GM19035 (cell line): ENCODE data around the gene ZDHHC15.
"Not testable (repeated sequence)": the region's sequence is repeated elsewhere in the genome, so short reads cannot be mapped to it uniquely, and the experiment has no call there.

ENCODE experiments used
- ATAC-seq: cut with Tn5 transposase; IDR thresholded peaks from one replicate; pipeline ENCODE4 v1.9.1; 2021; ENCODE audit not compliant: unreplicated experiment

The ZDHHC15 gene

GRCh38 chrX:75522565-75523431 is at the start of gene ZDHHC15:
Gene ZDHHC15 (minus strand): TSS chrX:75523037. CDS start chrX:75523024, 13 bp downstream.
- peak; percentile 55 for ATAC-seq

DNA sequence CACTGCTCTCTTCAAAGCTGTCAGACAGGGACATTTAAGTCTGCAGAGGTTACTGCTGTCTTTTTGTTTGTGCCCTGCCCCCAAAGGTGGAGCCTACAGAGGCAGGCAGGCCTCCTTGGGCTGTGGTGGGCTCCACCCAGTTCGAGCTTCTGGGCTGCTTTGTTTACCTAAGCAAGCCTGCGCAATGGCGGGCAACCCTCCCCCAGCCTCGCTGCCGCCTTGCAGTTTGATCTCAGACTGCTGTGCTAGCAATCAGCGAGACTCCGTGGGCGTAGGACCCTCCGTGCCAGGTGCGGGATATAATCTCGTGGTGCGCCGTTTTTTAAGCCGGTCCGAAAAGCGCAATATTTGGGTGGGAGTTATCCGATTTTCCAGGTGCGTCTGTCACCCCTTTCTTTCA is 37.7 kb upstream of the ZDHHC15 start:
- not testable (repeated sequence) for ATAC-seq

DNA sequence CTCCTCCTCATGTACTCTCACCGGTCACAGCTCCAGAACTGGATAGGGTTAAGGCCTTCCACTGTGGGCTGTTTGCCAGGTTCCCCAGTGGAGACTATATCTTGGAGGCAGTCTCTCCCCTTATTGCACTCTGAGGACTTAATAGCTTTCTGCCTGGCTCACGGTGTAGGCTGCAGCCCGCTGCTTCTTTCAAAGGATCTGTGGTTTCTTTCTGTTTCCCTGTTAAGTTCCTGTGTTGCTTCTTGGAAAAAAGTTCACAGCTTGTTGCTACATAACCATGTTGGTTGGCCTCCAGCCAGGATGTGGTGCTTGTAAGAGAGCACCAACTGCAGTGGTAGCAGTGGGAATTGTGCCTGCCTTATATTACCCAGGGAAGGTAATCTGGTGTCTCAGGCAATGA is 24.9 kb upstream of the ZDHHC15 start:
- ATAC-seq: no peak

DNA sequence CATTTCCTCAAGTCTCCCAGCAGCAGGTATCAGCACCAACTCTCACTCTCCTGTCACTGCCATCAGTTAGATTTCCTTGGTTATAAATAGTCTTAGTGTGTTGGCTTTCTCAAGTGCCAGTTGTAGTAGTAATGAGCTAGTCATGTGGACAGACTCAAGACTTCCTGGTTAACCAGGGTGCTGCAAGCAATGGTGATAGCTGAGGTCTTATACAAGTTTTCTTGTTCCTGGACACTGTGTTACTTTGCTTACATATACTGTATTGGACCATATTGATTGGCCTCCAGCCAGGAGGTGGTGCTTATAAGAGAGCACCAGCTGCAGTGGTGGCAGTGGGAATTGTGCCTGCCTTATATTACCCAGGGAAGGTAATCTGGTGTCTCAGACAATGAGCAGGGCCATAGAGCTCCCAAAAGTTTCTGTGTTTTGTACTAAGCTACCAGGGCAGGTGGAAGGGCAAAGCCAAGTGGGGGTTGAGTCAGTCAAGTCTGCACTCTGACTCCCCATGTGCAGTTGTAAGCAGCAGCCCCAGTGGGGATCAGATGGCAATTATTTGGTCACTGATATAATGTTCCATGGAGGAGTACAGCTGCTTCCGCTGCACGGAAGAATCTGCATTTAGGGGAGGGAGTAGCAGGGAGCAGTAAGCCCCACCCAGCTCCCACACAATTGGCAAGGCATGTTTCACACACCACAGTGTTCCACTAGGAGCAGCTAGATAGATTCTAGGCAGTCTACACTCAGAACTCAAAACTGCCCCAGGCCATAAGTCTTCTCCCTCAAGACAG is 24.1 kb upstream of the ZDHHC15 start:
- ATAC-seq: no peak

- no peak for ATAC-seq
Observed at GRCh38 chrX:75544786-75545185, 21.9 kb upstream of the ZDHHC15 start.

DNA sequence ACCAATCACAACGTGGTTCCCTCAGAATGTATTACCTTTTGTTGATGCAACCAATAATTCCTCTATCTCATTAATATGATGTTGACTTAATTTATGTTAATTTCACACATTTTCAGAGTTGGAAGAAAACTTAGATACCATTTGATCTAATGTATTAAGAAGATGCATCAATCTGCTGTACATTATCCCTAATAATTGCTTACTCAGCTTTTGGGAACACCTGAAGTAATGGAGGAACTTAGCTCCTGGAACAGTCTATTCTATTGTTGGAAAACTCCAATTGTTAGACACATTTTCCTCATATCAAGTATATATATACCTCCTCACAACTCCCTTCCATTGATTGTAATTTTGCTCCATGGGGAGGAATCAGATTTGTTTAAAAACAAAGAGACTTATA is 38.9 kb downstream of the ZDHHC15 start:
- ATAC-seq: no peak

DNA sequence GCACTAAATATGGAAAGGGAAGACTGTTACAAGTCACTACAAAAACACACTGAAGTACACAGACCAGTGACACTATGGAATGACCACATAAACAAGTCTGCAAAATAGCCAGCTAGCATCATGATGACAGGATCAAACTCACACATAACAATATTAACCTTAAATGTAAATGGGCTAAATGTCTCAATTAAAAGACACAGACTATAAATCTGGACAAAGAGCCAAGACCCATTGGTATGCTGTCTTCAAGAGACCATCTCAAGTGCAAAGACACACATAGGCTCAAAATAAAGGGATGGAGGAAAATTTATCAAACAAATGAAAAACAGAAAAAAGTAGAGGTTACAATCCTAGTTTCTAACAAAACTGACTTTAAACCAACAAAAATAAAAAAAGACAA is 61.1 kb downstream of the ZDHHC15 start:
- not testable (repeated sequence) for ATAC-seq

DNA sequence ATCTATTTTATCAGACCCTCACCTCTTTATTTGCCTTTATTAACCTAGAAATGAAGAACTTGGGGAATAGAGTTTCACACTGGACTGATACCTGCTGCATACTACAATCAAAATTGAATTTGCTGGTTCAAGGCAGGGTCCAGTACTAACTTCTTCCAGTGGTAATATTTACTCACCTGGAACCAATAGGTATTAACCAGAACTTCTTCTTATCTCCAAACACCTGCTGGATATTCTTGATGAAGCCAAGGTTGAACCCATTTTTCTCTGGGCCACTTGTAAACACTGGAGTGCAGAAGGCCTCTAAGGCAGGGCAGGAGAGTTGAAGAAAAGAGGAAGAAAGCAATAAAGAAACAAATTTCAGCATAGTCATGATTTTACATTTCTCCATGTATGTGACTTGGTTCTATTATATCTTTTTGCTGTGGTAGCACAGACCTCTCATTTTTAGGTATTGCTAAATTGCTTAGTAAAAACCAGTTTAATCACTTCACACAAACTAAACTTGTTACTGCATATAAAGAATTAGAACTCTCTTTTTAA is 101.1 kb downstream of the ZDHHC15 start:
- ATAC-seq: no peak

- ATAC-seq: not testable (repeated sequence)
Observed at GRCh38 chrX:75407153-75407552, 115.7 kb downstream of the ZDHHC15 start.

- no peak for ATAC-seq
Observed at GRCh38 chrX:75390470-75390869, 132.4 kb downstream of the ZDHHC15 start.

GRCh38 chrX:75369721-75370120 is 153.1 kb downstream of the ZDHHC15 start:
- no peak for ATAC-seq

DNA sequence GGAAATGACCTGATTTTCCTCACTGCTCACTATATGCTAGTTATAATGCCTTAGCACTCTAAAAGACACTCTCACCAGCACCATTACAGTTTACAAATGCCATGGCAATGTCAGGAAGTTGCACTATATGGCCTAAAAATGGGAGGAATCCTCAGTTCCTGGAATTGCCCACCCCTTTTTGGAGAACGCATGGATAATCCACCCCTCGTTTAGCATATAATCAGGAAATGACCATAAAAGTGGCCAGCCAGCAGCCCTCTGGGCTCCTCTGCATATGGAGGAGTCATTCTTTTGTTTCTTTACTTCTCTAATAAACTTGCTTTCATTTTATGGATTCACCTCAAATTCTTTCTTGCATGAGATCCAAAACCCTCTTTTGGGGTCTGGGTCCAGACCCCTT is 156.0 kb downstream of the ZDHHC15 start:
- no peak for ATAC-seq

DNA sequence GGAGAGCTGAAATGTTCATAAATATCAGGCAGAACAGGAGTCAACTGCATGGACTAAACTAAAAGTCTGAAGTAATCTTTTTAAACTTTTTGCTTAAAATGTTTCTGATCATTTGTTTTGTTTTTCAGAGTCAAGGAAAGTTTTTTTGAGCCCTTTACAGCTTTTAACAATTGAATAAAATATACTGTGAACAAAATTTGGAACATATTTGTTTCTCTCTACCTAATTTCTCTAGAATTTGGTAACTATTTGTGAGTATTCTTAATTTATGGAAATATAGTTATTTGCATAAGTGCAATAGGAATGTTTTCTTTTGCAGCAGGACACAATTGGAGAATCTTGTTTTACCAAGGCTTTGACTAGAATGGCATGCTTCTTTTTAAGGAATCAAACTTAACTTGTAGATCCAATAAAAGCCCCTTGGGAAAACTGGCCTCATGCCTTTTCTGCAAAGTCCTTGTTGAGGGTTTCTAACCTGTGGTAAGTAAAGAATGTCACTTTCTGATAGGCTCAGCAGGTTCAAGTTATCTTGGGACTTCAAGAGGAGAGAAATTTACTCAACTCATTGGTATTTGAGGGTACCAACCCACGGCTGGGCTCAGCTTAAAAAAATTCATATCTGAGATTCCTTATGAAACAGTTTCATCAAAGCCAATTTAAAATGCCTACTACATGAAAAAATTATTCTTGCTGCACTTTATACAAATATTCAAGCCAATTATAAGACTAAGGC is 157.4 kb downstream of the ZDHHC15 start:
- no peak for ATAC-seq

GRCh38 chrX:75361788-75362187 is 161.0 kb downstream of the ZDHHC15 start:
- no peak for ATAC-seq

DNA sequence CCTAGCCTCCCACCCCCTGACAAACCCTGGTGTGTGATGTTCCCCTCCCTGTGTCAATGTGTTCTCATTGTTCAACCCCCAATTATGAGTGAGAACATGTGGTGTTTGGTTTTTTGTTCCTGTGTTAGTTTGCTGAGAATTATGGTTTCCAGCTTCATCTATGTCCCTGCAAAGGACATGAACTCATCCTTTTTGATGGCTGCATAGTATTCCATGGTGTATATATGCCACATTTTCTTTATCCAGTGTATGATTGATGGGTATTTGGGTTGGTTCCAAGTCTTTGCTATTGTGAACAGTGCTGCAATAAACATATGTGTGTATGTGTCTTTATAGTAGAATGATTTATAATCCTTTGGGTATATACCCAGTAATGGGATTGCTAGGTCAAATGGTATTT is 174.2 kb downstream of the ZDHHC15 start:
- ATAC-seq: not testable (repeated sequence)

DNA sequence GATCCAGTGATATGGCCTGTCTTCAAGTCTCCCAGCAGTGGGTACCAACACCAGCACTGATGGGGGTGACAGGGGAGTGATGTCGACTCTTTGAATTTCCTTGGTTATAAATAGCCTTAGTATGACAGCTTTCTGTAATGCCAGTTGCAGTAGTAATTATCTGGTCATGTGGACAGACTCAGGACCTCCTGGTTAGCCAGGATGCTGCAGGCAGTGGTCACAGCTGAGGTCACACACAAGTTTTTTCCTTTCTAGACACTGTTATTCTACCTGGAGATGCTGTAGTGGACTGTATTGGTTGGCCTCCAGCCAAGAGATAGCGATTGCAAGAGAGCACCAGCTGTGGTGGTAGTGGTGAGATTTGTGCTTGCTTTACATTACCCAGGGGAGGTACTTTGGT is 185.3 kb downstream of the ZDHHC15 start:
- no peak for ATAC-seq

DNA sequence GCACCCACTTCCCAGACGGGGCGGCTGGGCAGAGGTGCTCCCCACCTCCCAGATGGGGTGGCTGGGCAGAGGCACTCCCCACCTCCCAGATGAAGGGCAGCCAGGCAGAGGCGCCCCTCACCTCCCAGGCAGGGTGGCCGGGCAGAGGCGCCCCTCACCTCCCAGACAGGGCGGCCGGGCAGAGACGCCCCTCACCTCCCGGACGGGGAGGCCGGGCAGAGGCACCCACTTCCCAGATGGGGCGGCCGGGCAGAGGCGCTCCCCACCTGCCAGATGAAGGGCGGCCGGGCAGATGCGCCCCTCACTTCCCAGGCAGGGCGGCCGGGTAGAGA is 187.7 kb downstream of the ZDHHC15 start:
- ATAC-seq: no peak

- ATAC-seq: not testable (repeated sequence)
Observed at GRCh38 chrX:75334407-75335126, 188.3 kb downstream of the ZDHHC15 start.

DNA sequence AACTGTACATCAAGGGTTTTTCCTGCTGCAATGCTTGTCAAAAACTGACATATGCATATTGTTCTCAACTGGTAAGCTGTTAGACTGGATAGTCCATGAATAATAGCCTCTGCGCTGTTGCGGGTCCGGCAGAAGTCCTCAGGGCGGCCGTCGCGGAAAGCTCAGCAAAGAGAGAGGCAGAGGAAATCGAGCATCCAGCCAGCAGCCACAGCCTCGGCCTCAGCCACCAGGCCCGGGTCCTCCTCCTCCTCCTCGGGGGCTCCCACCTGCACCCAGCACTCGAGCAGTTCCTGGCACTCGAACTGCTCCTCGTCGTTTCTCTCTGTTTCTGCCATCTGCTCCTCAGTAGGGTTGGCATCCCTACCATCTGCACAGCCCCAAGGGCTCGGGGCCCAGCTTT is 195.2 kb downstream of the ZDHHC15 start:
- ATAC-seq: no peak
